B cell (primary cell): ENCODE measurements around the gene EHD1. TPM values are rescaled to one million over a fixed set of nuclear protein-coding genes. Genes with fewer than 3 reads are reported as not detected.

Experiments used
- ATAC-seq: fragments of 200-7000 bp; cut with Tn5 transposase; one replicate; pipeline ENCODE4 v1.10.0; 2021; ENCODE audit warnings: low read depth, mild to moderate bottlenecking, moderate number of reproducible peaks, moderate library complexity
- CTCF ChIA-PET: fragments of 350-600 bp; sonication (Branson Sonifier 250); formaldehyde crosslinking; loops from one replicate; lab custom pipeline; 2021; ENCODE audit warnings: antibody characterized with exemption, inconsistent platforms; lab: Charles Lee
- POLR2A ChIA-PET: fragments of 350-600 bp; sonication (Branson Sonifier 250); formaldehyde crosslinking; loops from one replicate; lab custom pipeline; 2021; ENCODE audit warnings: antibody characterized with exemption; lab: Charles Lee
- DNase-seq: peaks from one replicate; pipeline ENCODE4 v3.0.0; 2013
- H2AFZ ChIP-seq: 2 replicates; pipeline ENCODE4 v1.6.1; 2012; ENCODE audit warnings: mild to moderate bottlenecking, low read depth, low read length; ENCODE audit not compliant: insufficient read depth, poor library complexity, severe bottlenecking
- H3K27ac ChIP-seq, 2 donors: 1 replicate in 1 of 2; 2 replicates in 1 of 2; pipeline ENCODE4 v1.5.1; 2012 to 2013; ENCODE audit warnings: low read length in 2 of 2, mild to moderate bottlenecking in 2 of 2, moderate library complexity in 1 of 2
- H3K27me3 ChIP-seq, 4 experiments: fragments of 200-600 bp in 1 of 4; sonication (generic) in 1 of 4; replicated peaks in 1 of 4; 1 replicate in 2 of 4; 2 replicates in 2 of 4; pipeline versions ENCODE4 v1.6.1 to v1.7.0; 2013 to 2016; ENCODE audit warnings: low read length in 3 of 4, mild to moderate bottlenecking in 2 of 4, mixed read lengths in 1 of 4, moderate library complexity in 1 of 4; ENCODE audit not compliant: insufficient read depth in 4 of 4, control insufficient read depth in 3 of 4; ENCODE audit errors: control extremely low read depth in 1 of 4
- H3K36me3 ChIP-seq, 2 experiments: replicated peaks in 1 of 2; 1 replicate in 1 of 2; 2 replicates in 1 of 2; pipeline versions ENCODE4 v1.6.1 to v1.7.1; 2013; ENCODE audit warnings: low read length in 1 of 2; ENCODE audit not compliant: insufficient read depth in 2 of 2, control insufficient read depth in 1 of 2; ENCODE audit errors: control extremely low read depth in 1 of 2, extremely low read depth in 1 of 2
- H3K4me1 ChIP-seq, 2 donors: fragments of 200-600 bp in 1 of 2; sonication (generic) in 1 of 2; 1 replicate in 1 of 2; 2 replicates in 1 of 2; pipeline versions ENCODE4 v1.5.1 to v1.6.1; 2013 to 2017; ENCODE audit warnings: low read length in 2 of 2; ENCODE audit not compliant: control insufficient read depth in 2 of 2, insufficient read depth in 2 of 2
- H3K4me2 ChIP-seq: replicated peaks from 2 replicates; pipeline ENCODE3; 2012; ENCODE audit warnings: mild to moderate bottlenecking, low read depth, low read length; ENCODE audit not compliant: poor library complexity, severe bottlenecking
- H3K4me3 ChIP-seq, 5 experiments: fragments of 200-600 bp in 1 of 5; sonication (generic) in 1 of 5; 1 replicate in 3 of 5; 2 replicates in 2 of 5; pipeline versions ENCODE4 v1.5.1 to v1.7.0; 2011 to 2016; ENCODE audit warnings: low read length in 4 of 5, mild to moderate bottlenecking in 4 of 5, low read depth in 2 of 5, control low read depth in 1 of 5, moderate library complexity in 1 of 5; ENCODE audit not compliant: insufficient read depth in 1 of 5; ENCODE audit errors: control extremely low read depth in 1 of 5, extremely low read depth in 1 of 5
- H3K79me2 ChIP-seq: fragments of 200-600 bp; sonication (generic); one replicate; pipeline ENCODE4 v1.6.0; 2016; ENCODE audit warnings: low read length; ENCODE audit not compliant: control insufficient read depth, insufficient read depth
- H3K9ac ChIP-seq: fragments of 200-600 bp; sonication (generic); 2 replicates; pipeline ENCODE4 v1.6.1; 2017; ENCODE audit warnings: mild to moderate bottlenecking, low read length, moderate library complexity
- H3K9me3 ChIP-seq, 3 donors: one replicate each; pipeline versions ENCODE4 v1.6.1 to v1.7.1; 2013; ENCODE audit warnings: low read length in 2 of 3; ENCODE audit not compliant: control insufficient read depth in 2 of 3, insufficient read depth in 1 of 3; ENCODE audit errors: control extremely low read depth in 1 of 3
- H4K20me1 ChIP-seq: 2 replicates; pipeline ENCODE4 v1.6.0; 2012; ENCODE audit warnings: mild to moderate bottlenecking, low read length; ENCODE audit not compliant: insufficient read depth, control insufficient read depth, poor library complexity, severe bottlenecking
- H3K27ac Mint-ChIP-seq: one replicate; pipeline ENCODE4 v1.8.0; 2021; ENCODE audit warnings: mixed read lengths
- H3K27me3 Mint-ChIP-seq: one replicate; pipeline ENCODE4 v1.8.0; 2021; ENCODE audit warnings: mixed read lengths
- H3K4me1 Mint-ChIP-seq: one replicate; pipeline ENCODE4 v1.8.0; 2021; ENCODE audit warnings: mixed read lengths
- H3K4me3 Mint-ChIP-seq: one replicate; pipeline ENCODE4 v1.8.0; 2021; ENCODE audit warnings: mixed read lengths
- H3K9me3 Mint-ChIP-seq: one replicate; pipeline ENCODE4 v1.8.0; 2022; ENCODE audit warnings: mixed read lengths; ENCODE audit not compliant: insufficient read depth
- CTCF ChIP-seq: fragments of 200-600 bp; IDR thresholded peaks from one replicate; pipeline ENCODE4 v1.8.0; 2022; ENCODE audit warnings: antibody characterized with exemption, mild to moderate bottlenecking
- EZH2 ChIP-seq: IDR thresholded peaks from 2 replicates; pipeline ENCODE4 v1.6.1; 2012; ENCODE audit warnings: borderline replicate concordance, low read depth, mild to moderate bottlenecking, moderate library complexity, low read length; ENCODE audit not compliant: insufficient read depth, poor library complexity, severe bottlenecking
- WGBS: methylation state at CpG from one replicate; pipeline ENCODE4 v1.1.5; 2013; ENCODE audit warnings: missing lambda C conversion rate; ENCODE audit not compliant: insufficient coverage; 5-methylcytosine and 5-hydroxymethylcytosine counted together
- intact Hi-C: fragments of 100-400 bp; cut with micrococcal nuclease; formaldehyde crosslinking; loops from one replicate; pipeline ENCODE4 v1.10.0; 2022
- polyA plus RNA-seq: library from polyadenylated mRNA; depleted of rRNA; stranded (reverse); fragments of >200 nt; gene quantifications from 2 replicates; pipeline ENCODE4 v1.2.3, GENCODE V29; 2012
- total RNA-seq, 2 donors: library from RNA; stranded (reverse); fragments of 120-200 nt in 1 of 2; gene quantifications; 1 replicate in 1 of 2; 2 replicates in 1 of 2; pipeline versions ENCODE4 v1.2.3 to v1.2.4, GENCODE V29; 2013 to 2022

Gene EHD1
- total and polyA plus RNA-seq, 2 donors (not counting 1 experiment from before 2014, with no cell fraction given) = 208 to 280 TPM

GRCh38 chr11:64844330-64845128, 33.9 kb downstream of the EHD1 start, which contains the start of gene CDC42BPG:
Gene CDC42BPG (minus strand): TSS chr11:64844653. CDS start chr11:64844569, 84 bp downstream.
- intact Hi-C loops = loop anchor here (1.0 to 10.0 kb wide), 6 partner anchors 34 to 266 kb away; partner anchors contain the start of genes MAP4K2, MEN1, RASGRP2 and SF1
- Mint-ChIP-seq H3K9me3 (no peaks in the 10 kb centered on the region), H3K4me3 (peak within 1 kb of the TSS; percentile 88), H3K27me3 (no peaks in the 10 kb centered on the region), H3K27ac (peak within 1 kb of the TSS; percentile 88), H3K4me1 (peaks cover 37% of the 10 kb centered on the region)
- peaks cover 31 to 43% of the 10 kb centered on the region in 2 donors for H3K4me1 ChIP-seq
- H3K4me3 ChIP-seq = peak within 1 kb of the TSS in 4 of 5 experiments; percentile 56 to 62 (median 59)
- no peaks in the 10 kb centered on the region for H4K20me1 ChIP-seq
- ATAC-seq (peak; percentile 61), DNase-seq (peak; percentile 89)
- H3K27me3 ChIP-seq = no peaks in the 10 kb centered on the region
- under 1% methylated on average over 88 of the region's 96 CpGs for WGBS
- H3K9ac ChIP-seq = peak within 1 kb of the TSS; percentile 62
- H3K9me3 ChIP-seq = no peaks in the 10 kb centered on the region
- ChIA-PET POLR2A (interaction anchor here (0.6 to 5.5 kb wide), 10 partner anchors 21 to 609 kb away, joined by 3 to 39 read pairs (median 4); partner anchors contain the start of genes RASGRP2 and SF1), CTCF (interaction anchor here (0.8 to 29.2 kb wide), 24 partner anchors 8 to 487 kb away, joined by 3 to 1254 read pairs (median 4); partner anchors contain the start of genes ARL2, BATF2, EHD1 and FAU)
- H3K79me2 ChIP-seq = peaks cover 25% of the 10 kb centered on the region
- peak within 1 kb of the TSS; percentile 77 for H2AFZ ChIP-seq
- peak within 1 kb of the TSS; percentile 50 to 51 for H3K27ac ChIP-seq
- peak within 1 kb of the TSS; percentile 88 for H3K4me2 ChIP-seq
- H3K36me3 ChIP-seq = no peaks in the 10 kb centered on the region
- TF ChIP-seq CTCF (peak; percentile 85), EZH2 (no peak)
